ENCODE measurements around the gene DYNLRB1. TPM values are rescaled to one million over a fixed set of nuclear protein-coding genes. Genes with fewer than 3 reads are reported as not detected.
"Not testable (repeated sequence)": the region's sequence is repeated elsewhere in the genome, so short reads cannot be mapped to it uniquely, and the experiment has no call there.

The DYNLRB1 gene
- total RNA-seq, 1 experiment from 2014 or later = 127 TPM

- BruUV-seq (replicated peaks) = TSS peak; percentile 65
- ChIA-PET CTCF (interaction anchor here (0.6 to 3.9 kb wide), 11 partner anchors 11 to 325 kb away, joined by 3 to 40 read pairs (median 4); partner anchors contain the start of gene ITCH), POLR2A (interaction anchor here (0.5 to 4.4 kb wide), 52 partner anchors 10 to 959 kb away, joined by 3 to 205 read pairs (median 5); partner anchors contain the start of genes ACSS2, AHCY, EIF2S2 and ITCH)
- no peaks in the 10 kb centered on the region for H3K9me3 Mint-ChIP-seq (ENCODE audit: unreplicated experiment)
- peak overlapping the region; percentile 99 for H3K27ac Mint-ChIP-seq (ENCODE audit: low read depth, unreplicated experiment)
- peak overlapping the region; percentile 97 for H3K4me3 Mint-ChIP-seq (ENCODE audit: unreplicated experiment)
- TF ChIP-seq CTCF (IDR thresholded peaks at IDR 0.05; ENCODE audit: unreplicated experiment) = no peak
- H3K4me1 Mint-ChIP-seq (ENCODE audit: insufficient read depth, unreplicated experiment) = peaks cover 15% of the 10 kb centered on the region
- H3K27me3 Mint-ChIP-seq (ENCODE audit: insufficient read depth, unreplicated experiment) = no peaks in the 10 kb centered on the region
- intact Hi-C loops (cut with micrococcal nuclease) = loop anchor here (1.0 to 2.0 kb wide), 2 partner anchors 11 to 203 kb away; no protein-coding TSS in a partner anchor
- peak; percentile 80 for DNase-seq (ENCODE audit: unreplicated experiment)
- peaks cover 48% of the 10 kb centered on the region for H3K36me3 Mint-ChIP-seq (ENCODE audit: insufficient read depth, unreplicated experiment)
These were observed 557 bp upstream of the DYNLRB1 start for GRCh38 chr20:34515484-34516246.

- intact Hi-C loops (cut with micrococcal nuclease) = no loop called here
- Mint-ChIP-seq H3K27ac (ENCODE audit: low read depth, unreplicated experiment) (peak overlapping the region; percentile 99), H3K36me3 (ENCODE audit: insufficient read depth, unreplicated experiment) (peaks cover 45% of the 10 kb centered on the region), H3K4me1 (ENCODE audit: insufficient read depth, unreplicated experiment) (peaks cover 18% of the 10 kb centered on the region), H3K4me3 (ENCODE audit: unreplicated experiment) (peak overlapping the region; percentile 97), H3K9me3 (ENCODE audit: unreplicated experiment) (no peaks in the 10 kb centered on the region), H3K27me3 (ENCODE audit: insufficient read depth, unreplicated experiment) (no peaks in the 10 kb centered on the region)
- ChIA-PET POLR2A (interaction anchor here (0.6 to 4.4 kb wide), 35 partner anchors 8 to 576 kb away, joined by 3 to 205 read pairs (median 5); partner anchors contain the start of genes ACSS2, AHCY, ITCH and NCOA6), CTCF (interaction anchor here (0.7 to 3.9 kb wide), 11 partner anchors 7 to 977 kb away, joined by 3 to 40 read pairs (median 3); no protein-coding TSS in a partner anchor)
- no peak for TF ChIP-seq CTCF (IDR thresholded peaks at IDR 0.05; ENCODE audit: unreplicated experiment)
- no TSS peak for BruUV-seq (replicated peaks)
- DNase-seq (ENCODE audit: unreplicated experiment) = no peak
These were observed 888 bp downstream of the DYNLRB1 start for GRCh38 chr20:34517114-34517505.

- H3K27ac Mint-ChIP-seq (ENCODE audit: low read depth, unreplicated experiment); BruUV-seq (replicated peaks); H3K27me3 Mint-ChIP-seq (ENCODE audit: insufficient read depth, unreplicated experiment); intact Hi-C loops (cut with micrococcal nuclease); H3K4me3 Mint-ChIP-seq (ENCODE audit: unreplicated experiment); DNase-seq (ENCODE audit: unreplicated experiment); H3K9me3 Mint-ChIP-seq (ENCODE audit: unreplicated experiment): not testable (repeated sequence)
- H3K4me1 Mint-ChIP-seq (ENCODE audit: insufficient read depth, unreplicated experiment) = peaks cover 25% of the 10 kb centered on the region
- peaks cover 43% of the 10 kb centered on the region for H3K36me3 Mint-ChIP-seq (ENCODE audit: insufficient read depth, unreplicated experiment)
- ChIA-PET CTCF (interaction anchor here (0.6 to 0.8 kb wide), 3 partner anchors 59 to 251 kb away, joined by 3 read pairs; no protein-coding TSS in a partner anchor), POLR2A (interaction anchor here (0.6 to 1.5 kb wide), 4 partner anchors 23 to 273 kb away, joined by 3 read pairs; partner anchors contain the start of gene AHCY)
These were observed 2.6 kb downstream of the DYNLRB1 start for GRCh38 chr20:34518863-34519262.

- CTCF ChIA-PET = interaction anchor here (0.6 to 0.8 kb wide), 2 partner anchors 207 to 250 kb away, joined by 3 read pairs; no protein-coding TSS in a partner anchor
- DNase-seq (ENCODE audit: unreplicated experiment); H3K27ac Mint-ChIP-seq (ENCODE audit: low read depth, unreplicated experiment); BruUV-seq (replicated peaks); H3K4me3 Mint-ChIP-seq (ENCODE audit: unreplicated experiment); H3K9me3 Mint-ChIP-seq (ENCODE audit: unreplicated experiment); POLR2A ChIA-PET; H3K27me3 Mint-ChIP-seq (ENCODE audit: insufficient read depth, unreplicated experiment): not testable (repeated sequence)
- Mint-ChIP-seq H3K36me3 (ENCODE audit: insufficient read depth, unreplicated experiment) (peaks cover 46% of the 10 kb centered on the region), H3K4me1 (ENCODE audit: insufficient read depth, unreplicated experiment) (peaks cover 16% of the 10 kb centered on the region)
- intact Hi-C loops (cut with micrococcal nuclease) = loop anchor here (10.0 kb wide), 1 partner anchor 325 kb away; no protein-coding TSS in a partner anchor
These were observed 3.6 kb downstream of the DYNLRB1 start for GRCh38 chr20:34519841-34520240.
